HG03095 (cell line): ENCODE results near the gene P2RY2.
"Not testable (repeated sequence)": the region's sequence is repeated elsewhere in the genome, so short reads cannot be mapped to it uniquely, and the experiment has no call there.

Experiments used
- ATAC-seq: cut with Tn5 transposase; IDR thresholded peaks from one replicate; pipeline ENCODE4 v1.9.1; 2021; ENCODE audit warnings: moderate library complexity; ENCODE audit not compliant: unreplicated experiment

P2RY2 gene

GRCh38 chr11:73187854-73188253 is 30.2 kb upstream of the P2RY2 start:
- ATAC-seq: no peak

GRCh38 chr11:73188301-73188700 is 29.8 kb upstream of the P2RY2 start:
- ATAC-seq: no peak

GRCh38 chr11:73189315-73189714 is 28.8 kb upstream of the P2RY2 start:
- no peak for ATAC-seq

DNA sequence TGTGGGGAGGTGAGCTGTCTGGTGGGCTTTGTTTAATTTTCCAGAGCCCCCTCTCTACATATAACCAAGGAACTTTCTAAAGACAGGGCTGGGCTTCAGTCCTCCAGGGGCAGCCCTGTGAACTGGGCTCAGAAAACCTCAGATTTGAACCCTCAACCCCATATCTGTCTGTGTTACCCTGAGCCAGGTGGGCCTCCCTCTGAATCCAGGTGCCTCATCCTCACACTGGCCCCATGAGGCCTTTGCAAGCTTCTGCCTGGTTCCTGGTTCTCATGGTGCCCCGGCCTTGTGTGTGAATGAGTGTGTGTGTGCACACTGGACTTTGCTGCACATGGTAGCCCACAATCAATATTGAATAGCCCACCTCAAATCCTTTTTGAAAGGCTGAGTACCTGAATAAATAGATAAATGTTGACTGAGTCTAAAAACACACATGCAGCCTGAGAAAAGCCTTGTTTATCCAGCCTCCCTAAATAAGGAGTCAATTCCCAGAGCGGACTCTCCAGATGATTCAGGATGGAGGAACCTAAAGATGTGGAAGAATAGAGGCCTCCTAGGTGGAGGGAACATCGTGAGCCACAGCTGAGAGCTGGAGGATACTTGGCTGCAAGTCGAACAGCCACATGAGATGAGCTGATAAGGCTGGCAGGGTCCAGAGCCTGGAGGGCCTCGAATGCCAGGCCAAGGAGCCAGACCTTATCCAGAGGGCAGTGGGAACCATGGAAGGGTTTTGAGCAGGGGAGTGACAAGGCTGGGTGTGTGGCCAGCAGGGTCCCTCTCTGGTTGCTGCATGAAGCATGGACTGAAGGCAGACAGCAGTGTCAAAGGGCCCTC is 28.1 kb upstream of the P2RY2 start:
- ATAC-seq: no peak

DNA sequence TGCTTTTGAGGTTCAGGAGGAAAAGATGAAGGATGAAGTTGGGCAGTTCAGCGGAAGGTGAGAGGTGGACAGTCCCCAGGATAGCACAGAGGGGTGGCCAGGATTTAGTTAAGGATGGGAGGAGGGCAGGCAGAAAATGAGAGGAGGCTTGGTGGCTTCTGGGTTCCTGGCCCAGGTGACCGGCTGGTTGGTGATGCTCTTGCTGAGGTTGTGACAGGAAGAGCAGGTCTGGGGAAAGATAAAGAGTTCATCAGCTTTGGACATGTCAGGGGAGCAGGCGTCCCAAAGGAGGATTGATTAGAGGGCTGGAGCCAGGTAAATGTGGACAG is 27.6 kb upstream of the P2RY2 start:
- ATAC-seq: no peak

DNA sequence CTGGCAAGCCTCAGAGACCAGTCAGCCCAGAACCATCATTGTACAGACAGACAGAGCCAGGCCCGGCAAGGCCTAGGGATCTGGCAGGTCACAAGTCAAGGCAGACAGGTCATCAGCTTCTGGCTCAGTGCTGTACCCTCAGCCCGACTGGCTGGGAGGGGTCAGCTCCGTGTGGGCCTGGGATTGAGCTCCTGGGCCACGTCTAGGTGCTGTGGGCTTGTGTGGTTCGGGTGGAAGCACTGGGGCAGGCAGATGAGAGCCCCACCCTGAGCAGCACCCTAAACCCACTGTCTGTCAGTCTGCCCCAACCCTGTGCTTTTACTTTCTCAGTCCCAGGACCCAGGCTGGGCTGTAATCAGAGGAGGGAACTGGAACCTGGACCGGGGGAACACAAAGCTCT is 26.9 kb upstream of the P2RY2 start:
- no peak for ATAC-seq

- no peak for ATAC-seq
Measured at GRCh38 chr11:73192272-73192671, 25.8 kb upstream of the P2RY2 start.

DNA sequence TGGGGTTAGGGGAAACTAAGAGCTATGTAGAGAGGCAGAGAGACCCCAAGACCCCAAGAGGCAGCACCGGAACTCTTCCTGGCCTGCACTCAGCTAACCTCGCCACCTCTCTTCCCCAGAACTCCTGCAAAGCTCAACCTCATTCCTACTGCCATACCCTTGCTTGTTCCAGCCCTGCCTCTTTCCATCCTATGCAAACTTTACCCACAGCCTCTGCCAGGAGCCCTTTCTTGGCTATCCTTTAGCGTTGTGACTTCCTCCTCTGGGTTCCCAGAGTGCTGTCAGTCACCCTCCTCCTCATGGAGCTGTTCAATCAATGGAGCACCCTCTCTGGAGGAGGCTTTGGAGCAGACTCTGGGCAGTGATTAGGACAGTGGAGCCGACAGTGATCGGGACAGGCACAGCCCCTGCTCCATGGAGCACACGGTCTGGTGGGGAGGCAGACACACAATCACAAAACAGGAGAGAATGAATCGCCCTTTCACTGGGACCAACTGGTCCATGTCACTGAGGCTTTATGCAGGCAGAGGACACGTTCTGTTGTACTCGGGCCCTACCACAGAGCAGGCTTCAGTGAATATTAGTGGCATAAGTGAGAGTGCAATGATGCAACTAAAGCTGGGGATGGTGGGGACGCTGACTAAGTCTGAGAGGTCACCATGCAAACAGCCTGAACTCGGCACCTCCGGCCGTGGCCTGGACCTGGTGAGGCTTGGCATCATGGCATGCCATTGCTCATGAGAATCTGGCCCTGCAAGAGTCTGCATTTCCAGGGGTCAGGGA is 24.6 kb upstream of the P2RY2 start:
- ATAC-seq: no peak

- no peak for ATAC-seq
Measured at GRCh38 chr11:73194034-73194507, 24.0 kb upstream of the P2RY2 start.

GRCh38 chr11:73194593-73194992 is 23.5 kb upstream of the P2RY2 start:
- ATAC-seq: no peak

GRCh38 chr11:73195191-73196007 is 22.7 kb upstream of the P2RY2 start:
- no peak for ATAC-seq

- no peak for ATAC-seq
Measured at GRCh38 chr11:73196576-73196975, 21.5 kb upstream of the P2RY2 start.

DNA sequence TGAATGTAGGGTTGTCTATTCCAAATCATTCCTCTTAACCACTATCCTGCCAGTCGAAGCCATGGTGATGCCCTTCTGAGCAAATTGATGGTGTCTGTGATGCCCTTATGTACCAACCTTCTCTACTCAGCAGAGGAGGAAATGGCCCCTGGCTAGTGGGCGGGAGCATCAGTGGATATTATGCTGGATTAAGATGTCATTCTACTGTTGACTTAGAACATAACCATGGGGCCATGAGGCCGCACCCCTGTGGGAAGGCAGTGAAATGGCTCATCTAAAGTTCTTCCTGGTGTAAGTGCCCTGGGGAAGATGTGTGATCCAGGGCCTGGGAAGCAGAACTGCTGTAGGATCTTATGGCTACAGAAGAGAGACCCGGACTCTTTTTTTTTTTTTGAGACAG is 20.7 kb upstream of the P2RY2 start:
- no peak for ATAC-seq

GRCh38 chr11:73197787-73198186 is 20.3 kb upstream of the P2RY2 start:
- not testable (repeated sequence) for ATAC-seq

DNA sequence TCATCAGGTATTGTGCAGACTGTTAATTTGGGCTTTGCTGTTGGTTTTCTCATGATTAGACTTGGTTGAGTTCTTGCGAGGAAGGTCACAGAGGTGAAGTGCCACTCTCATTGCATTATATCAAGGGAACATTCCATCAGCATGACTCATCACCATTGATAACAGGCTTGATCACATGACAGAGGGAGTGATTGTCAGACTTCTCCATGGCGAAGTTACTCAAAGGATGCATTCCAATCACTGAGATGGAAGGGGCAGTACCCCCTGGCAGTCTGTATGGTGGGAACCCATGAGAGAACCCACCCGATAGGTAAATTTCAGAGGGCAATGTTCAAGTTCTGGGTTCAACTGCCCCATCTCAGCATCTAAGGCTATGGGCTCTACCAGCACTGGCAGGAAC is 19.4 kb upstream of the P2RY2 start:
- ATAC-seq: no peak

DNA sequence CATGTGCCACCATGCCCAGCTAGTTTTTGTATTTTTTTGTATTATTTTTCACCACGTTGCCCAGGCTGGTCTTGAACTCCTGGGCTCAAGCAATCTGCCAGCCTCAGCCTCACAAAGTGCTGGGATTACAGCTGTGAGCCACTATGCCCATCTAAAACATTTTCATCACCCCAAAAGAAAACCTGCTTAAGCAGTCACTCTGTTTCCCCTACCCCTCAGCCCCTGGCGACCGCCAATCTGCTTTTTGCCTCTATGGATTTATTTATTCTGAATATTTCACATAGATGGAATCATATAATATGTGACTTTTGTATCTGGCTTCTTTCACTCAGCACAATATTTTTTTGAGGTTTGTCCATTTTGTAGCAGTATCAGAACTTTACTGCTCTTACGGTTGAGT is 18.6 kb upstream of the P2RY2 start:
- ATAC-seq: no peak

- no peak for ATAC-seq
Measured at GRCh38 chr11:73200256-73200655, 17.8 kb upstream of the P2RY2 start.

DNA sequence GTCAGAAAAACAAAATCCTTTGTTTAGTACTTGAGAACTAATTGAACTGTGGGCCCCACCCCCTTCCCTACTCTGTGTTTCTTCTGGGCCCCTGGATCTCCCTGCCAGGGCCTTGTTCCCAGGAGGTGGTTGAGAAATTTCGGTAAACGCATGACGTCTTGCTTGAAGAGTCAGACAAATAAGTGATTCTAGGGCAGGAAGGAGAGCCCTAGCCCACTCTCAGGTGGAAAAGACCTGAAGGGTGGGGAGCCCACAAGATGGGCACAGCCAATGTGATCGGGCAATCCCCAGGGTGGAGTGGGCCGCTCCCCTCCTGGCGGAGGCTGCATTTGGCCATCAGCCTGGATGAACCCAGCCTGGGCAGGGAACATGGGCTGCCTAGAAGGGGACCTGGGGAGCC is 16.8 kb upstream of the P2RY2 start:
- ATAC-seq: no peak

DNA sequence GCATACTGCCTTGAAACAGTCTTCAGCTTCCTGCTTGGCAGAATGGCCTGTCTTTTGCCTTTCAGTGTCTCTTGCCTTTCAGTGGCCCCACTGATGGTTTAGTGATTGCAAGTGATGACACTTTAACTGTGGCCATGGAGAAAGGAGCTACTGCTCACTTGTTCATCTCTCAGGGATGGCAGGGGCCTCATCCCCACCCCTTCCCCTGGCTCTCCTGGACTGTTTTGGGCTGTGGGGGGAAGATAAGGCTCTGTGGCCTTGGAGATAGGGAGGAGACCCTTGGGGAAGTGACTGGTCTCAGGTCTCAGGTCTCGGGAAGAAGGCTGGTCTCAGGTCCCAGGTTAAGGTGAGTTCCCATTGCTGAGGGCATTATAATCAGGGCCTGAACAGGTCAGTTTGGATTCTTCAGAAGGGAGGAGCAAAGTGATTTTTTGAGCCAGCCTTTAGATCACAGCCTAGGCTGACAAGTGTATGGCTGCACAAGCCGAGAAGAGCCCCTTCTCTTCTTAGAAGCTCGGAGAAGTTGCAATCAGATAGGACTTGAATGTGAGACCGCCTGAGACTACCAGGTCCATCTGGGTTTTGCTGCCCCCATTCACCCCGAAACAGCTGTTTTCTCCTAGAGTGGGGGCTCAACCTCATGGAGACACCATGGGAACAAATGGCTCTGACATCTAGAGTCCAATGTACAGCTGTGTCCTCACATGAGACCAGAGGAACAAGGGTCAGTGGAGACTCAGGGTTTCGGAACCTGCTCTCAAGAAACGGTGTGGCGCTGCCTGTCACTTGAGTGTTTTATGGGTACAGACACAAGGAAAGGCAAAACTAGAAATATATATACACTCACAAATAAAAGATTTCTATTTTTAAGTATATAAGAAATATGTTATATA is 15.9 kb upstream of the P2RY2 start:
- no peak for ATAC-seq

DNA sequence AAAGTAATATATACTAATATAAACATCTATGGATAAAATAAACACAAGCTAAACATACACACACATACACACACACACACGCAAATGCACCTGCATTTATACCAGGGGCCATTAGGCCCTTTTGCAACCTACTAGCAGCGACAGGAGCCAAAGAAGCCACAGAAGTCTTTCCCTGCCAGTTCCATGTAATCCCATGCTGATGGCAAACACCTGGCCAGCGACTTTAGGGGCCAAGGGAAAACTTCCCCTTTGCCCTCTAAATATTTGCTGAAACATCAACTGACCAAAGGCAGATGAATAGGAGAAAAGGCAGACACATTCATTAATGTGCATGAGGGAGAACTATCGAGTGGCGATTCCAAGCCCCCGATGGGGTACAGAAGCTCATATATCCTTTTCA is 14.8 kb upstream of the P2RY2 start:
- no peak for ATAC-seq
